ENCODE results near the gene PLEKHG2. TPM values are rescaled to one million over a fixed set of nuclear protein-coding genes. Genes with fewer than 3 reads are reported as not detected.

The PLEKHG2 gene
- total RNA-seq, 2 donors from 2014 or later, result 76.0 to 112 TPM

GRCh38 chr19:39406656-39407409, 5.6 kb upstream of the PLEKHG2 start, which contains the start of gene ZFP36:
ZFP36 (plus strand) TSS chr19:39406847; CDS start chr19:39406905, 58 bp downstream.
- no peak for TF ChIP-seq CTCF (IDR thresholded peaks at IDR 0.05)
- peaks cover 23 to 43% of the 10 kb centered on the region in 2 donors for H3K4me1 ChIP-seq (ENCODE audit: control insufficient read depth in 1 of 2, low read depth in 2 of 2)

GRCh38 chr19:39407410-39407659, 5.1 kb upstream of the PLEKHG2 start:
- H3K4me1 ChIP-seq (ENCODE audit: control insufficient read depth in 1 of 2, low read depth in 2 of 2), result peaks cover 23 to 38% of the 10 kb centered on the region in 2 donors
- no peak for DNase-seq (ENCODE audit: low spot score)
- H3K36me3 ChIP-seq, result peaks cover 20% of the 10 kb centered on the region
- ATAC-seq (ENCODE audit: insufficient number of reproducible peaks, low FRiP score, low read depth), result no peak
- peak overlapping the region; percentile 100 for H3K27ac ChIP-seq
- H3K9me3 ChIP-seq, result no peaks in the 10 kb centered on the region
- H3K27me3 ChIP-seq (replicated peaks; ENCODE audit: insufficient read depth), result no peaks in the 10 kb centered on the region
- peak overlapping the region; percentile 94 for H3K4me3 ChIP-seq
- no peak for TF ChIP-seq CTCF (IDR thresholded peaks at IDR 0.05)

More at GRCh38 chr19:39406656-39407409, 5.6 kb upstream of the PLEKHG2 start, which contains the start of gene ZFP36:
- ATAC-seq (ENCODE audit: insufficient number of reproducible peaks, low FRiP score, low read depth) (peak; percentile 22), DNase-seq (ENCODE audit: low spot score) (peak; percentile 77)
- Histone ChIP-seq H3K4me3 (peak within 1 kb of the TSS; percentile 94), H3K36me3 (peaks cover 20% of the 10 kb centered on the region), H3K27ac (peak within 1 kb of the TSS; percentile 100), H3K9me3 (no peaks in the 10 kb centered on the region), H3K27me3 (replicated peaks; ENCODE audit: insufficient read depth) (no peaks in the 10 kb centered on the region)

GRCh38 chr19:39407660-39408391, 4.6 kb upstream of the PLEKHG2 start:
- H3K4me1 ChIP-seq (ENCODE audit: control insufficient read depth in 1 of 2, low read depth in 2 of 2), result peaks cover 23 to 37% of the 10 kb centered on the region in 2 donors
- no peak for DNase-seq (ENCODE audit: low spot score)
- ATAC-seq (ENCODE audit: insufficient number of reproducible peaks, low FRiP score, low read depth), result no peak
- H3K4me3 ChIP-seq, result peak overlapping the region; percentile 94
- no peaks in the 10 kb centered on the region for H3K27me3 ChIP-seq (replicated peaks; ENCODE audit: insufficient read depth)
- H3K36me3 ChIP-seq, result peaks cover 20% of the 10 kb centered on the region
- H3K27ac ChIP-seq, result peak overlapping the region; percentile 100
- H3K9me3 ChIP-seq, result no peaks in the 10 kb centered on the region
- no peak for TF ChIP-seq CTCF (IDR thresholded peaks at IDR 0.05)

- peaks cover 20% of the 10 kb centered on the region for H3K36me3 ChIP-seq
- no peak for DNase-seq (ENCODE audit: low spot score)
- no peak for ATAC-seq (ENCODE audit: insufficient number of reproducible peaks, low FRiP score, low read depth)
- H3K4me1 ChIP-seq (ENCODE audit: control insufficient read depth in 1 of 2, low read depth in 2 of 2), result peaks cover 23 to 37% of the 10 kb centered on the region in 2 donors
- H3K4me3 ChIP-seq, result peak overlapping the region; percentile 94
- H3K27ac ChIP-seq, result peak overlapping the region; percentile 100
- TF ChIP-seq CTCF (IDR thresholded peaks at IDR 0.05), result no peak
- no peaks in the 10 kb centered on the region for H3K27me3 ChIP-seq (replicated peaks; ENCODE audit: insufficient read depth)
- H3K9me3 ChIP-seq, result no peaks in the 10 kb centered on the region
Observed at GRCh38 chr19:39408392-39409207, 3.9 kb upstream of the PLEKHG2 start.

Data from thoracic aorta (tissue), 2 donors.